HepG2 (cell line): ENCODE measurements around the gene NUDT1.

Experiments
- BRCA1 ChIP-seq: sonication (generic); formaldehyde crosslinking; IDR thresholded peaks from 2 replicates; pipeline ENCODE4 v1.4.0; 2020; ENCODE audit warnings: missing genetic modification reagents
- ELF4 ChIP-seq: sonication (generic); formaldehyde crosslinking; IDR thresholded peaks from 2 replicates; pipeline ENCODE4 v1.5.0; 2020; ENCODE audit warnings: missing genetic modification reagents, mild to moderate bottlenecking, moderate library complexity, borderline replicate concordance
- HNRNPH1 ChIP-seq: fragments of 200-400 bp; formaldehyde crosslinking; optimal IDR thresholded peaks from 2 replicates; pipeline ENCODE3; 2017; ENCODE audit warnings: mild to moderate bottlenecking, low read depth, low read length
- SNAPC2 ChIP-seq: sonication (generic); formaldehyde crosslinking; IDR thresholded peaks from 2 replicates; pipeline ENCODE4 v1.8.1; 2022; ENCODE audit warnings: mild to moderate bottlenecking, missing genetic modification reagents
- TCF12 ChIP-seq, 2 experiments: fragments of 450-650 bp in 1 of 2; sonication (generic) in 1 of 2; formaldehyde crosslinking in 1 of 2; IDR thresholded peaks; 2 replicates each; pipeline versions ENCODE4 v1.6.1 to v1.8.0; 2017 to 2022; ENCODE audit warnings: antibody characterized with exemption in 1 of 2, mild to moderate bottlenecking in 1 of 2, missing genetic modification reagents in 1 of 2, moderate library complexity in 1 of 2
- YY1 ChIP-seq: IDR thresholded peaks from 2 replicates; pipeline ENCODE4 v1.6.1; 2011; ENCODE audit warnings: low read length, low read depth, moderate library complexity, mild to moderate bottlenecking; ENCODE audit not compliant: insufficient read depth, insufficient replicate concordance
- ZKSCAN8 ChIP-seq: IDR thresholded peaks from 2 replicates; pipeline ENCODE4 v1.6.1; 2016; ENCODE audit warnings: borderline replicate concordance, missing genetic modification reagents, missing compliant biosample characterization
- ZNF10 ChIP-seq: sonication (generic); formaldehyde crosslinking; IDR thresholded peaks from 2 replicates; pipeline ENCODE4 v1.4.0; 2020; ENCODE audit warnings: mild to moderate bottlenecking, low read depth, missing genetic modification reagents, borderline replicate concordance
- TF ChIP-seq, protein P1 (sequence below): sonication (generic); formaldehyde crosslinking; IDR thresholded peaks from 2 replicates; pipeline ENCODE4 v1.5.0; 2020; ENCODE audit warnings: mild to moderate bottlenecking, missing genetic modification reagents, moderate library complexity
- TF ChIP-seq, protein P2 (sequence below): sonication (generic); formaldehyde crosslinking; IDR thresholded peaks from 2 replicates; pipeline ENCODE4 v1.8.0; 2022; ENCODE audit warnings: low read depth, missing genetic modification reagents
- TF ChIP-seq, protein P3 (sequence below): sonication (generic); formaldehyde crosslinking; IDR thresholded peaks from 2 replicates; pipeline ENCODE4 v1.8.1; 2023; ENCODE audit warnings: missing genetic modification reagents, inconsistent platforms, borderline replicate concordance

DNA sequence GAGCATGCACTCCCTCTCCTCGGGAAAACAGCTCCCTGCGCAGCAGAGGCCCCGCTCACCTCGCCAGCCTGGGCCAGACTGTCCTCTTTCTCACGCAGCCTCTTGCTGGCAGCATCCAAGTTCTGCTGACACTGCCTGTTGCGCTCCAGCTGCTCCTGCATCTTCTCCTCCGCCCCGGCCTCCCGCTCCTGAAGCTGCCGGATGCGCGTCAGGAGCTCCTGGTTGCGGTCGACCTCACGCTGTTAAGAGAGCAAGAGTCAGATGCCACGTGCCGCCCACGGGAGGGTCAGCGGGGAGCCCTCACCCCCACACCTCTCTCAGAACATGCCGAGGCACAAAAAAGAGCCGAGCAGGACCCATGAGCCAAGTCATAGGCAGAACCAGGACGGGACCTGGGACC is 19.5 kb upstream of the NUDT1 start:
- TF ChIP-seq, protein P1, sequence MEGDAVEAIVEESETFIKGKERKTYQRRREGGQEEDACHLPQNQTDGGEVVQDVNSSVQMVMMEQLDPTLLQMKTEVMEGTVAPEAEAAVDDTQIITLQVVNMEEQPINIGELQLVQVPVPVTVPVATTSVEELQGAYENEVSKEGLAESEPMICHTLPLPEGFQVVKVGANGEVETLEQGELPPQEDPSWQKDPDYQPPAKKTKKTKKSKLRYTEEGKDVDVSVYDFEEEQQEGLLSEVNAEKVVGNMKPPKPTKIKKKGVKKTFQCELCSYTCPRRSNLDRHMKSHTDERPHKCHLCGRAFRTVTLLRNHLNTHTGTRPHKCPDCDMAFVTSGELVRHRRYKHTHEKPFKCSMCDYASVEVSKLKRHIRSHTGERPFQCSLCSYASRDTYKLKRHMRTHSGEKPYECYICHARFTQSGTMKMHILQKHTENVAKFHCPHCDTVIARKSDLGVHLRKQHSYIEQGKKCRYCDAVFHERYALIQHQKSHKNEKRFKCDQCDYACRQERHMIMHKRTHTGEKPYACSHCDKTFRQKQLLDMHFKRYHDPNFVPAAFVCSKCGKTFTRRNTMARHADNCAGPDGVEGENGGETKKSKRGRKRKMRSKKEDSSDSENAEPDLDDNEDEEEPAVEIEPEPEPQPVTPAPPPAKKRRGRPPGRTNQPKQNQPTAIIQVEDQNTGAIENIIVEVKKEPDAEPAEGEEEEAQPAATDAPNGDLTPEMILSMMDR (CRISPR knock-in tag): no peak
- TF ChIP-seq TCF12 (IDR thresholded peaks at IDR 0.05) (no peak), TCF12 (CRISPR knock-in tag; IDR thresholded peaks at IDR 0.05) (no peak), HNRNPH1 (no peak), SNAPC2 (CRISPR knock-in tag) (no peak), YY1 (no peak), ZNF10 (no peak), ZKSCAN8 (CRISPR knock-in tag) (no peak), ELF4 (CRISPR knock-in tag) (no peak), BRCA1 (CRISPR knock-in tag) (no peak)
- TF ChIP-seq, protein P2, sequence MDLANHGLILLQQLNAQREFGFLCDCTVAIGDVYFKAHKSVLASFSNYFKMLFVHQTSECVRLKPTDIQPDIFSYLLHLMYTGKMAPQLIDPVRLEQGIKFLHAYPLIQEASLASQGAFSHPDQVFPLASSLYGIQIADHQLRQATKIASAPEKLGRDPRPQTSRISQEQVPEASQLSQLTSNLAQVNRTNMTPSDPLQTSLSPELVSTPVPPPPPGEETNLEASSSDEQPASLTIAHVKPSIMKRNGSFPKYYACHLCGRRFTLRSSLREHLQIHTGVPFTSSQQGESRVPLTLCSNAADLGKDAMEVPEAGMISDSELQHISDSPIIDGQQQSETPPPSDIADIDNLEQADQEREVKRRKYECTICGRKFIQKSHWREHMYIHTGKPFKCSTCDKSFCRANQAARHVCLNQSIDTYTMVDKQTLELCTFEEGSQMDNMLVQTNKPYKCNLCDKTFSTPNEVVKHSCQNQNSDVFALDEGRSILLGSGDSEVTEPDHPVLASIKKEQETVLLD (CRISPR knock-in tag): no peak
- TF ChIP-seq, protein P3, sequence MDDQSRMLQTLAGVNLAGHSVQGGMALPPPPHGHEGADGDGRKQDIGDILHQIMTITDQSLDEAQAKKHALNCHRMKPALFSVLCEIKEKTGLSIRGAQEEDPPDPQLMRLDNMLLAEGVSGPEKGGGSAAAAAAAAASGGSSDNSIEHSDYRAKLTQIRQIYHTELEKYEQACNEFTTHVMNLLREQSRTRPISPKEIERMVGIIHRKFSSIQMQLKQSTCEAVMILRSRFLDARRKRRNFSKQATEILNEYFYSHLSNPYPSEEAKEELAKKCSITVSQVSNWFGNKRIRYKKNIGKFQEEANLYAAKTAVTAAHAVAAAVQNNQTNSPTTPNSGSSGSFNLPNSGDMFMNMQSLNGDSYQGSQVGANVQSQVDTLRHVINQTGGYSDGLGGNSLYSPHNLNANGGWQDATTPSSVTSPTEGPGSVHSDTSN: no peak
